HG02623 (cell line): Measurements from ENCODE around the gene ZNF184.

Experiments used
- ATAC-seq: cut with Tn5 transposase; IDR thresholded peaks from one replicate; pipeline ENCODE4 v1.9.1; 2021; ENCODE audit warnings: moderate library complexity; ENCODE audit not compliant: unreplicated experiment

Gene ZNF184

GRCh38 chr6:27479319-27480182 lies 6.6 kb upstream of the ZNF184 start:
- ATAC-seq: peak; percentile 38

- peak; percentile 54 for ATAC-seq
These were observed 5.9 kb upstream of the ZNF184 start for GRCh38 chr6:27478706-27479318.

- peak; percentile 20 for ATAC-seq
These were observed 5.3 kb upstream of the ZNF184 start for GRCh38 chr6:27478141-27478705.

- no peak for ATAC-seq
These were observed 4.6 kb upstream of the ZNF184 start for GRCh38 chr6:27477318-27478013.

- no peak for ATAC-seq
These were observed 3.2 kb upstream of the ZNF184 start for GRCh38 chr6:27476090-27476489.

GRCh38 chr6:27474672-27475071 lies 1.8 kb upstream of the ZNF184 start:
- no peak for ATAC-seq

GRCh38 chr6:27474172-27474465 lies 1.2 kb upstream of the ZNF184 start:
- ATAC-seq: no peak

GRCh38 chr6:27472182-27472616 lies 706 bp downstream of the ZNF184 start:
- peak; percentile 28 for ATAC-seq

GRCh38 chr6:27471365-27472115 lies 1.4 kb downstream of the ZNF184 start:
- no peak for ATAC-seq

- no peak for ATAC-seq
These were observed 2.9 kb downstream of the ZNF184 start for GRCh38 chr6:27470023-27470422.

- ATAC-seq: no peak
These were observed 4.6 kb downstream of the ZNF184 start for GRCh38 chr6:27468334-27468733.

- no peak for ATAC-seq
These were observed 20.4 kb downstream of the ZNF184 start for GRCh38 chr6:27452496-27452897.

- no peak for ATAC-seq
These were observed 21.1 kb downstream of the ZNF184 start for GRCh38 chr6:27451660-27452390.

GRCh38 chr6:27448456-27448855 lies 24.4 kb downstream of the ZNF184 start:
- ATAC-seq: no peak

- no peak for ATAC-seq
These were observed 30.0 kb downstream of the ZNF184 start for GRCh38 chr6:27442932-27443331.

- no peak for ATAC-seq
These were observed 31.9 kb downstream of the ZNF184 start for GRCh38 chr6:27441001-27441400.

- ATAC-seq: no peak
These were observed 33.5 kb downstream of the ZNF184 start for GRCh38 chr6:27439371-27439770.

- ATAC-seq: no peak
These were observed 39.2 kb downstream of the ZNF184 start for GRCh38 chr6:27433714-27434113.

- no peak for ATAC-seq
These were observed 43.9 kb downstream of the ZNF184 start for GRCh38 chr6:27428966-27429365.

- ATAC-seq: no peak
These were observed 44.4 kb downstream of the ZNF184 start for GRCh38 chr6:27428502-27428901.
